Measurements from ENCODE around the gene RNF123.

RNF123 gene

DNA sequence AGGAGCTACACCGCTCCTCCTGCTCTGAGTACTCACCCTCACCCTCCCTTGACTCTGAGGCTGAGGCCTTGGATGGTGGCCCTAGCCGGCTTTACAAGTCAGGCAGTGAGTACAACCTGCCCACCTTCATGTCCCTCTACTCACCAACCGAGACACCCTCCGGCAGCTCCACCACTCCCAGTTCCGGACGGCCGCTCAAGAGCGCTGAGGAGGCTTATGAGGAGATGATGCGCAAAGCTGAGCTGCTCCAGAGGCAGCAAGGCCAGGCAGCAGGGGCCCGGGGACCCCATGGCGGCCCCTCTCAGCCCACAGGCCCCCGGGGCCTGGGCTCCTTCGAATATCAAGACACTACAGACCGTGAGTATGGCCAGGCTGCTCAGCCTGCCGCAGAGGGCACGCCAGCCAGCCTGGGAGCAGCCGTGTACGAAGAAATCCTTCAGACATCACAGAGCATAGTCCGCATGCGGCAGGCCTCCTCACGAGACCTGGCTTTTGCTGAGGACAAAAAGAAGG, 36.4 kb upstream of the RNF123 start:
- TF ChIP-seq, protein P1, sequence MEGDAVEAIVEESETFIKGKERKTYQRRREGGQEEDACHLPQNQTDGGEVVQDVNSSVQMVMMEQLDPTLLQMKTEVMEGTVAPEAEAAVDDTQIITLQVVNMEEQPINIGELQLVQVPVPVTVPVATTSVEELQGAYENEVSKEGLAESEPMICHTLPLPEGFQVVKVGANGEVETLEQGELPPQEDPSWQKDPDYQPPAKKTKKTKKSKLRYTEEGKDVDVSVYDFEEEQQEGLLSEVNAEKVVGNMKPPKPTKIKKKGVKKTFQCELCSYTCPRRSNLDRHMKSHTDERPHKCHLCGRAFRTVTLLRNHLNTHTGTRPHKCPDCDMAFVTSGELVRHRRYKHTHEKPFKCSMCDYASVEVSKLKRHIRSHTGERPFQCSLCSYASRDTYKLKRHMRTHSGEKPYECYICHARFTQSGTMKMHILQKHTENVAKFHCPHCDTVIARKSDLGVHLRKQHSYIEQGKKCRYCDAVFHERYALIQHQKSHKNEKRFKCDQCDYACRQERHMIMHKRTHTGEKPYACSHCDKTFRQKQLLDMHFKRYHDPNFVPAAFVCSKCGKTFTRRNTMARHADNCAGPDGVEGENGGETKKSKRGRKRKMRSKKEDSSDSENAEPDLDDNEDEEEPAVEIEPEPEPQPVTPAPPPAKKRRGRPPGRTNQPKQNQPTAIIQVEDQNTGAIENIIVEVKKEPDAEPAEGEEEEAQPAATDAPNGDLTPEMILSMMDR (IDR thresholded peaks at IDR 0.05; ENCODE audit: low read depth, low read length): no peak
- no peak overlapping the region for H3K4me3 ChIP-seq (ENCODE audit: low read depth, low read length)
- in situ Hi-C loops (cut with HindIII; ENCODE audit: low sequenced_read_pairs): no loop called here
- no peak for DNase-seq (ENCODE audit: low read depth, low spot score)

DNA sequence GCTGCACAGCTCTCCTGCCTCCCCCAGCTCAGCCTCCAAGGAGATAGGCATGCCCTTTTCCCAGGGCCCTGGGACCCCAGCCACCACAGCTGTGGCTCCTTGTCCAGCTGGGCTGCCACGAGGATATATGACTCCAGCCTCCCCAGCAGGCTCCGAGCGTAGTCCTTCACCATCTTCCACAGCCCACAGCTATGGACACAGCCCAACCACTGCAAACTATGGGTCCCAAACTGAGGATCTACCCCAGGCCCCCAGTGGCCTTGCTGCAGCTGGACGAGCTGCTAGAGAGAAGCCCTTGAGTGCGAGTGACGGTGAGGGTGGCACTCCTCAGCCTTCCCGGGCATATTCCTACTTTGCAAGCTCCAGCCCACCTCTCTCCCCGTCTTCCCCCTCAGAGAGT, 35.7 kb upstream of the RNF123 start:
- TF ChIP-seq, protein P1 (IDR thresholded peaks at IDR 0.05; ENCODE audit: low read depth, low read length): no peak
- H3K4me3 ChIP-seq (ENCODE audit: low read depth, low read length): no peak overlapping the region
- no peak for DNase-seq (ENCODE audit: low read depth, low spot score)
- in situ Hi-C loops (cut with HindIII; ENCODE audit: low sequenced_read_pairs): no loop called here

DNA sequence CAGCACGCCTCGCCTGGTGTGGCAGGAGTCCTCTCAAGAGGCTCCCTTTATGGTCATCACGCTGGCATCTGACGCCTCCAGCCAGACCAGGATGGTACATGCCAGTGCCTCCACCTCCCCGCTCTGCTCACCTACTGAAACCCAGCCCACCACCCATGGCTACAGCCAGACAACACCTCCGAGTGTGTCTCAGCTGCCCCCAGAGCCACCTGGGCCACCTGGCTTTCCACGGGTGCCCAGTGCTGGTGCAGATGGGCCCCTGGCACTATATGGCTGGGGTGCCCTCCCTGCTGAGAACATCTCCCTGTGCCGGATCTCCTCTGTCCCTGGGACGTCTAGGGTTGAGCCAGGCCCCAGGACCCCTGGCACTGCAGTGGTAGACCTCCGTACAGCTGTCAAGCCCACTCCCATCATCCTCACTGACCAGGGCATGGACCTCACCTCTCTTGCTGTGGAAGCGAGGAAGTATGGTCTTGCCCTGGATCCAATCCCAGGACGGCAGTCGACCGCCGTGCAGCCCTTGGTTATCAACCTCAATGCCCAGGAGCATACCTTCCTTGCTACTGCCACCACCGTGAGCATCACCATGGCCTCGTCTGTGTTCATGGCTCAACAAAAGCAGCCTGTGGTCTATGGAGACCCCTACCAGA, 35.1 kb upstream of the RNF123 start:
- H3K4me3 ChIP-seq (ENCODE audit: low read depth, low read length): no peak overlapping the region
- no peak for DNase-seq (ENCODE audit: low read depth, low spot score)
- in situ Hi-C loops (cut with HindIII; ENCODE audit: low sequenced_read_pairs): no loop called here
- TF ChIP-seq, protein P1 (IDR thresholded peaks at IDR 0.05; ENCODE audit: low read depth, low read length): no peak

DNA sequence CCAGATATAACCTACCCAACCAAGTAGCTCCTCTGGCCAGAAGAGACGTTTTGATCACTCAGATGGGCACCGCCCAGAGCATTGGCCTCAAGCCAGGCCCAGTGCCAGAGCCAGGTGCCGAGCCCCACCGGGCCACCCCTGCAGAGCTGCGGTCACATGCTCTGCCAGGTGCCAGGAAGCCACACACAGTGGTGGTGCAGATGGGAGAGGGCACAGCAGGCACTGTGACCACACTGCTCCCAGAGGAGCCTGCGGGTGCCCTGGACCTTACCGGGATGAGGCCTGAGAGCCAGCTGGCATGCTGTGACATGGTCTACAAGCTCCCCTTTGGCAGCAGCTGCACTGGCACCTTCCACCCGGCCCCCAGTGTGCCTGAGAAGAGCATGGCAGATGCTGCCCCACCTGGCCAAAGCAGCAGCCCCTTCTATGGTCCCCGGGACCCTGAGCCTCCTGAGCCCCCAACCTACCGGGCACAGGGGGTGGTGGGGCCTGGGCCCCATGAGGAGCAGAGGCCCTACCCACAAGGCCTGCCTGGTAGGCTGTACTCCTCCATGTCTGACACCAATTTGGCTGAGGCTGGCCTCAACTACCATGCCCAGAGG, 34.3 kb upstream of the RNF123 start:
- TF ChIP-seq, protein P1 (IDR thresholded peaks at IDR 0.05; ENCODE audit: low read depth, low read length): no peak
- in situ Hi-C loops (cut with HindIII; ENCODE audit: low sequenced_read_pairs): no loop called here
- H3K4me3 ChIP-seq (ENCODE audit: low read depth, low read length): no peak overlapping the region
- DNase-seq (ENCODE audit: low read depth, low spot score): no peak

DNA sequence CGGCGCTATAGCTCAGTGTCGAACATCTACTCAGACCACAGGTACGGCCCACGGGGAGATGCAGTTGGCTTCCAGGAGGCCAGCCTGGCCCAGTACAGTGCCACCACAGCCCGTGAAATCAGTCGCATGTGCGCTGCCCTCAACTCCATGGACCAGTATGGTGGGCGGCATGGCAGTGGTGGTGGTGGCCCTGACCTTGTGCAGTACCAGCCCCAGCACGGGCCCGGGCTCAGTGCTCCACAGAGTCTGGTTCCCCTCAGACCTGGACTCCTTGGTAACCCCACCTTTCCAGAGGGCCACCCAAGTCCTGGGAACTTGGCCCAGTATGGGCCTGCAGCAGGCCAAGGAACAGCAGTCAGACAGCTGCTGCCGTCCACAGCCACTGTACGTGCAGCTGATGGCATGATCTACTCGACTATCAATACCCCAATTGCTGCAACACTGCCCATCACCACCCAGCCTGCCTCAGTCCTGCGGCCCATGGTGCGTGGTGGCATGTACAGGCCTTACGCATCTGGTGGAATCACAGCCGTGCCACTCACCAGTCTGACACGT, 33.5 kb upstream of the RNF123 start:
- DNase-seq (ENCODE audit: low read depth, low spot score): no peak
- TF ChIP-seq, protein P1 (IDR thresholded peaks at IDR 0.05; ENCODE audit: low read depth, low read length): no peak
- H3K4me3 ChIP-seq (ENCODE audit: low read depth, low read length): no peak overlapping the region
- in situ Hi-C loops (cut with HindIII; ENCODE audit: low sequenced_read_pairs): no loop called here

DNA sequence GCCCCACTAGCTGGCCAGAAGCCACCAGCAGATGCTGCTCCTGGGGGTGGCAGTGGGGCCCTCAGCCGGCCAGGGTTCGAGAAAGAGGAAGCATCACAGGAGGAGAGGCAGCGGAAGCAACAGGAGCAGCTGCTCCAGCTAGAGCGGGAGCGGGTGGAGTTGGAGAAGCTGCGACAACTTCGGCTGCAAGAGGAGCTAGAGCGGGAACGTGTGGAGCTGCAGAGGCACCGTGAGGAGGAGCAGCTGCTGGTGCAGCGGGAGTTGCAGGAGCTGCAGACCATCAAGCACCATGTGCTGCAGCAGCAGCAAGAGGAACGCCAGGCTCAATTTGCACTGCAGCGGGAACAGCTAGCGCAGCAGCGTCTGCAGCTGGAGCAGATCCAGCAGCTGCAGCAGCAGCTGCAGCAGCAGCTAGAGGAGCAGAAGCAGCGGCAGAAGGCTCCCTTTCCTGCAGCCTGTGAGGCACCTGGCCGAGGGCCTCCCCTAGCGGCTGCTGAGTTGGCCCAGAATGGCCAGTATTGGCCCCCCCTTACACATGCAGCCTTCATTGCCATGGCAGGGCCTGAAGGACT, 32.7 kb upstream of the RNF123 start:
- TF ChIP-seq, protein P1 (IDR thresholded peaks at IDR 0.05; ENCODE audit: low read depth, low read length): peak; percentile 39
- DNase-seq (ENCODE audit: low read depth, low spot score): no peak
- in situ Hi-C loops (cut with HindIII; ENCODE audit: low sequenced_read_pairs): no loop called here
- no peak overlapping the region for H3K4me3 ChIP-seq (ENCODE audit: low read depth, low read length)
